Liver (tissue), 9 donors: ENCODE results near the gene KDM2A. TPM values are rescaled to one million over a fixed set of nuclear protein-coding genes. Genes with fewer than 3 reads are reported as not detected.

ENCODE experiments used
- DNase-seq: peaks from one replicate; pipeline ENCODE4 v3.0.0-alpha.2; 2017; ENCODE audit warnings: low spot score
- H3K27ac ChIP-seq, 2 donors: one replicate each; pipeline ENCODE4 v1.7.0; 2013; ENCODE audit warnings: inconsistent platforms in 2 of 2, low read length in 2 of 2, control low read depth in 1 of 2, low read depth in 1 of 2, mild to moderate bottlenecking in 1 of 2
- H3K27me3 ChIP-seq, 4 donors: one replicate each; pipeline versions ENCODE4 v1.6.1 to v1.7.0; 2013; ENCODE audit warnings: low read length in 3 of 4, inconsistent platforms in 1 of 4, mild to moderate bottlenecking in 1 of 4, moderate library complexity in 1 of 4; ENCODE audit not compliant: control insufficient read depth in 4 of 4, insufficient read depth in 4 of 4
- H3K36me3 ChIP-seq, 4 donors: one replicate each; pipeline versions ENCODE4 v1.6.1 to v1.7.0; 2013; ENCODE audit warnings: low read length in 3 of 4, mild to moderate bottlenecking in 3 of 4, low read depth in 1 of 4, moderate library complexity in 1 of 4; ENCODE audit not compliant: control insufficient read depth in 4 of 4, insufficient read depth in 3 of 4
- H3K4me1 ChIP-seq, 4 donors: one replicate each; pipeline versions ENCODE4 v1.6.1 to v1.7.0; 2013; ENCODE audit warnings: low read length in 3 of 4, mild to moderate bottlenecking in 3 of 4, moderate library complexity in 1 of 4; ENCODE audit not compliant: control insufficient read depth in 4 of 4, insufficient read depth in 4 of 4
- H3K4me3 ChIP-seq, 3 donors: one replicate each; pipeline versions ENCODE4 v1.6.1 to v1.7.0; 2013; ENCODE audit warnings: low read length in 3 of 3, control low read depth in 1 of 3, low read depth in 1 of 3, mild to moderate bottlenecking in 1 of 3
- H3K9ac ChIP-seq, 2 donors: one replicate each; pipeline ENCODE4 v1.7.0; 2013; ENCODE audit warnings: low read length in 2 of 2, mild to moderate bottlenecking in 2 of 2, moderate library complexity in 2 of 2, control low read depth in 1 of 2, low read depth in 1 of 2
- H3K9me3 ChIP-seq, 4 donors: one replicate each; pipeline versions ENCODE4 v1.6.1 to v1.7.0; 2013; ENCODE audit warnings: low read length in 3 of 4; ENCODE audit not compliant: control insufficient read depth in 4 of 4
- EGR1 ChIP-seq, 2 donors: IDR thresholded peaks; 2 replicates each; pipeline ENCODE4 v1.6.1; 2016 to 2018; ENCODE audit warnings: antibody characterized with exemption in 2 of 2, low read depth in 2 of 2
- FOXA1 ChIP-seq: IDR thresholded peaks from 2 replicates; pipeline ENCODE4 v1.6.1; 2016; ENCODE audit warnings: antibody characterized with exemption
- FOXA2 ChIP-seq: IDR thresholded peaks from 2 replicates; pipeline ENCODE4 v1.6.1; 2016; ENCODE audit warnings: antibody characterized with exemption
- GABPA ChIP-seq, 2 donors: IDR thresholded peaks in 1 of 2; conservative IDR thresholded peaks in 1 of 2; 2 replicates each; pipeline ENCODE4 v1.6.1; 2016; ENCODE audit warnings: antibody characterized with exemption in 2 of 2, mild to moderate bottlenecking in 1 of 2, moderate library complexity in 1 of 2
- HNF4A ChIP-seq, 2 donors: conservative IDR thresholded peaks; 2 replicates each; pipeline ENCODE4 v1.6.1; 2016; ENCODE audit warnings: antibody characterized with exemption in 2 of 2, mild to moderate bottlenecking in 2 of 2
- HNF4G ChIP-seq: IDR thresholded peaks from 2 replicates; pipeline ENCODE4 v1.6.1; 2016; ENCODE audit warnings: antibody characterized with exemption
- JUND ChIP-seq, 2 donors: IDR thresholded peaks; 2 replicates each; pipeline ENCODE4 v1.6.1; 2016; ENCODE audit warnings: antibody characterized with exemption in 2 of 2
- NR2F2 ChIP-seq: IDR thresholded peaks from 2 replicates; pipeline ENCODE4 v1.6.1; 2016; ENCODE audit warnings: antibody characterized with exemption
- RAD21 ChIP-seq, 2 donors: IDR thresholded peaks; 2 replicates each; pipeline ENCODE4 v1.6.1; 2016; ENCODE audit warnings: antibody characterized with exemption in 2 of 2, mild to moderate bottlenecking in 2 of 2
- RXRA ChIP-seq, 2 donors: IDR thresholded peaks; 2 replicates each; pipeline ENCODE4 v1.6.1; 2017 to 2018; ENCODE audit warnings: antibody characterized with exemption in 2 of 2, mild to moderate bottlenecking in 1 of 2
- SP1 ChIP-seq: IDR thresholded peaks from 2 replicates; pipeline ENCODE4 v1.6.1; 2018; ENCODE audit warnings: antibody characterized with exemption, mild to moderate bottlenecking
- TAF1 ChIP-seq: conservative IDR thresholded peaks from 2 replicates; pipeline ENCODE4 v1.6.1; 2016; ENCODE audit warnings: antibody characterized with exemption, mild to moderate bottlenecking
- YY1 ChIP-seq: IDR thresholded peaks from 2 replicates; pipeline ENCODE4 v1.6.1; 2016; ENCODE audit warnings: antibody characterized with exemption, mild to moderate bottlenecking
- WGBS: extraction: QIAGEN DNeasy Blood & Tissue Kit; methylation state at CpG from one replicate; pipeline ENCODE4 v1.1.7; 2013; 5-methylcytosine and 5-hydroxymethylcytosine counted together
- polyA plus RNA-seq, 2 donors: library from polyadenylated mRNA; stranded (reverse) in 1 of 2; unstranded in 1 of 2; fragments of 200-250 nt in 1 of 2; fragments of >200 nt in 1 of 2; fragmentation: Nextera tagmentation in 1 of 2; extraction: Ambion mirVana in 1 of 2; gene quantifications; one replicate each; pipeline versions ENCODE4 v1.2.1 to v1.2.3, GENCODE V29; 2013 to 2015
- total RNA-seq, 2 donors: library from RNA; depleted of rRNA; stranded (reverse); fragments of >200 nt; gene quantifications; one replicate each; pipeline ENCODE4 v1.2.3, GENCODE V29; 2014
- TF ChIP-seq, protein P1 (sequence below): fragments of 150-350 bp; IDR thresholded peaks from 2 replicates; pipeline ENCODE4 v1.5.1; 2017; ENCODE audit warnings: improper control_type of control experiment, low read depth, low read length; ENCODE audit not compliant: missing input control
- TF ChIP-seq, protein P2 (sequence below): IDR thresholded peaks from 2 replicates; pipeline ENCODE4 v1.6.1; 2016; ENCODE audit warnings: antibody characterized with exemption, mild to moderate bottlenecking
- TF ChIP-seq, protein P3 (sequence below): IDR thresholded peaks from 2 replicates; pipeline ENCODE4 v1.6.1; 2016; ENCODE audit warnings: antibody characterized with exemption
- TF ChIP-seq, protein P4 (sequence below): IDR thresholded peaks from 2 replicates; pipeline ENCODE4 v1.6.1; 2016; ENCODE audit warnings: antibody characterized with exemption
- TF ChIP-seq, protein P5 (sequence below): IDR thresholded peaks from 2 replicates; pipeline ENCODE4 v1.6.1; 2016; ENCODE audit warnings: antibody characterized with exemption
- donor health status: healthy.
- donor health status: healthy.
- donor health status: healthy.
- donor health status: healthy.
- donor health status: healthy.

KDM2A gene
- total and polyA plus RNA-seq, 4 donors = 8.3 to 44.9 (median 22.4) TPM

DNA sequence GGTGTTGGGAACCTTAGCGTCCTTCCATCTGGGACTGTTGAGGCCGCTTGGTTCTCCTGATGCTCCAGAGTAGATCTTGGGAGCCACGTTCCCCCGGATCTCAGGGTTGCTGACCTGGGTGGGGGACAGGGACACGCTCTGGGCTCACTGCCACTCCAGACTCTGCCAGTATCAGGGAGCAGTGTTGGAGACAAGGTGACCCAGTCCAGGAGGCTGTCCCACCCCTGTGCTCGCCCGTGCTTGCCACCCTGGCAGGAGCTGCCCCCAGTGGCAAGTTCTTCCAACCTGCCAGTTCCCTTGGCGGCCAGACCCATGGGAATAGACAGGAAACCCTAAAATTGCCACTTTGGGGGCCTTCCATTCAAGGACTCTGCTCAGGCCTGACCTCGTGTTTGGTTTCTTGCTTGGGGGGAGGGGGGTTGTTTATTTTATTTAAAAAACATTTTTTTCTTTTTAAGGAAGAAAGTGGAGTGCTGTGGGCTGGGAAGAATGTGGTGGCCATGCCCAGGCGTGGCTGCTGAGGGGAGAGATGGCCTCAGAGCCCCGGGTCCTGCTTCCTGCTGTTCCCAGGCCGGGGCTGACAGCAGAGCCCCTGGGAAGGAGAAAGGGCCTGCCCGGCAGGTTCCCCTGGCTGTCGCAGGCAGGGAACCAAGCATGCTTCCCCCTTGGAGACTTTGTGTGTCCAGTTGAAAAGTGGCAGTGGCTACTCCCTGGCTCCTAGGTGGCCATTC is 154.4 kb downstream of the KDM2A start:
- H3K4me1 ChIP-seq = peaks cover 18 to 82% (median 42%) of the 10 kb centered on the region in 4 donors
- H3K4me3 ChIP-seq = no peak overlapping the region
- WGBS = 59% methylated on average over 14 of the region's 14 CpGs
- peaks cover 0 to 2% (median 0%) of the 10 kb centered on the region in 4 donors for H3K36me3 ChIP-seq
- H3K27me3 ChIP-seq = no peaks in the 10 kb centered on the region
- DNase-seq = no peak
- H3K27ac ChIP-seq = peak overlapping the region in 1 of 2 donors; percentile 44
- no peaks in the 10 kb centered on the region for H3K9me3 ChIP-seq
- TF ChIP-seq, protein P1, sequence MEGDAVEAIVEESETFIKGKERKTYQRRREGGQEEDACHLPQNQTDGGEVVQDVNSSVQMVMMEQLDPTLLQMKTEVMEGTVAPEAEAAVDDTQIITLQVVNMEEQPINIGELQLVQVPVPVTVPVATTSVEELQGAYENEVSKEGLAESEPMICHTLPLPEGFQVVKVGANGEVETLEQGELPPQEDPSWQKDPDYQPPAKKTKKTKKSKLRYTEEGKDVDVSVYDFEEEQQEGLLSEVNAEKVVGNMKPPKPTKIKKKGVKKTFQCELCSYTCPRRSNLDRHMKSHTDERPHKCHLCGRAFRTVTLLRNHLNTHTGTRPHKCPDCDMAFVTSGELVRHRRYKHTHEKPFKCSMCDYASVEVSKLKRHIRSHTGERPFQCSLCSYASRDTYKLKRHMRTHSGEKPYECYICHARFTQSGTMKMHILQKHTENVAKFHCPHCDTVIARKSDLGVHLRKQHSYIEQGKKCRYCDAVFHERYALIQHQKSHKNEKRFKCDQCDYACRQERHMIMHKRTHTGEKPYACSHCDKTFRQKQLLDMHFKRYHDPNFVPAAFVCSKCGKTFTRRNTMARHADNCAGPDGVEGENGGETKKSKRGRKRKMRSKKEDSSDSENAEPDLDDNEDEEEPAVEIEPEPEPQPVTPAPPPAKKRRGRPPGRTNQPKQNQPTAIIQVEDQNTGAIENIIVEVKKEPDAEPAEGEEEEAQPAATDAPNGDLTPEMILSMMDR = no peak
- TF ChIP-seq, protein P2, sequence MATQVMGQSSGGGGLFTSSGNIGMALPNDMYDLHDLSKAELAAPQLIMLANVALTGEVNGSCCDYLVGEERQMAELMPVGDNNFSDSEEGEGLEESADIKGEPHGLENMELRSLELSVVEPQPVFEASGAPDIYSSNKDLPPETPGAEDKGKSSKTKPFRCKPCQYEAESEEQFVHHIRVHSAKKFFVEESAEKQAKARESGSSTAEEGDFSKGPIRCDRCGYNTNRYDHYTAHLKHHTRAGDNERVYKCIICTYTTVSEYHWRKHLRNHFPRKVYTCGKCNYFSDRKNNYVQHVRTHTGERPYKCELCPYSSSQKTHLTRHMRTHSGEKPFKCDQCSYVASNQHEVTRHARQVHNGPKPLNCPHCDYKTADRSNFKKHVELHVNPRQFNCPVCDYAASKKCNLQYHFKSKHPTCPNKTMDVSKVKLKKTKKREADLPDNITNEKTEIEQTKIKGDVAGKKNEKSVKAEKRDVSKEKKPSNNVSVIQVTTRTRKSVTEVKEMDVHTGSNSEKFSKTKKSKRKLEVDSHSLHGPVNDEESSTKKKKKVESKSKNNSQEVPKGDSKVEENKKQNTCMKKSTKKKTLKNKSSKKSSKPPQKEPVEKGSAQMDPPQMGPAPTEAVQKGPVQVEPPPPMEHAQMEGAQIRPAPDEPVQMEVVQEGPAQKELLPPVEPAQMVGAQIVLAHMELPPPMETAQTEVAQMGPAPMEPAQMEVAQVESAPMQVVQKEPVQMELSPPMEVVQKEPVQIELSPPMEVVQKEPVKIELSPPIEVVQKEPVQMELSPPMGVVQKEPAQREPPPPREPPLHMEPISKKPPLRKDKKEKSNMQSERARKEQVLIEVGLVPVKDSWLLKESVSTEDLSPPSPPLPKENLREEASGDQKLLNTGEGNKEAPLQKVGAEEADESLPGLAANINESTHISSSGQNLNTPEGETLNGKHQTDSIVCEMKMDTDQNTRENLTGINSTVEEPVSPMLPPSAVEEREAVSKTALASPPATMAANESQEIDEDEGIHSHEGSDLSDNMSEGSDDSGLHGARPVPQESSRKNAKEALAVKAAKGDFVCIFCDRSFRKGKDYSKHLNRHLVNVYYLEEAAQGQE = no peak
- TF ChIP-seq NR2F2 (no peak), RXRA (IDR thresholded peaks at IDR 0.05) (no peak), YY1 (no peak), FOXA1 (no peak), EGR1 (IDR thresholded peaks at IDR 0.05; ENCODE audit: low read depth in 2 of 2) (no peak), TAF1 (no peak), SP1 (no peak), HNF4A (conservative IDR thresholded peaks at IDR 0.05) (no peak), FOXA2 (no peak), RAD21 (IDR thresholded peaks at IDR 0.05) (no peak), HNF4G (no peak), GABPA (IDR thresholded peaks at IDR 0.05 in 1 of 2, conservative IDR thresholded peaks at IDR 0.05 in 1 of 2) (no peak), JUND (IDR thresholded peaks at IDR 0.05) (no peak)
- TF ChIP-seq, protein P3, sequence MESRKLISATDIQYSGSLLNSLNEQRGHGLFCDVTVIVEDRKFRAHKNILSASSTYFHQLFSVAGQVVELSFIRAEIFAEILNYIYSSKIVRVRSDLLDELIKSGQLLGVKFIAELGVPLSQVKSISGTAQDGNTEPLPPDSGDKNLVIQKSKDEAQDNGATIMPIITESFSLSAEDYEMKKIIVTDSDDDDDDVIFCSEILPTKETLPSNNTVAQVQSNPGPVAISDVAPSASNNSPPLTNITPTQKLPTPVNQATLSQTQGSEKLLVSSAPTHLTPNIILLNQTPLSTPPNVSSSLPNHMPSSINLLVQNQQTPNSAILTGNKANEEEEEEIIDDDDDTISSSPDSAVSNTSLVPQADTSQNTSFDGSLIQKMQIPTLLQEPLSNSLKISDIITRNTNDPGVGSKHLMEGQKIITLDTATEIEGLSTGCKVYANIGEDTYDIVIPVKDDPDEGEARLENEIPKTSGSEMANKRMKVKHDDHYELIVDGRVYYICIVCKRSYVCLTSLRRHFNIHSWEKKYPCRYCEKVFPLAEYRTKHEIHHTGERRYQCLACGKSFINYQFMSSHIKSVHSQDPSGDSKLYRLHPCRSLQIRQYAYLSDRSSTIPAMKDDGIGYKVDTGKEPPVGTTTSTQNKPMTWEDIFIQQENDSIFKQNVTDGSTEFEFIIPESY = no peak
- TF ChIP-seq, protein P4, sequence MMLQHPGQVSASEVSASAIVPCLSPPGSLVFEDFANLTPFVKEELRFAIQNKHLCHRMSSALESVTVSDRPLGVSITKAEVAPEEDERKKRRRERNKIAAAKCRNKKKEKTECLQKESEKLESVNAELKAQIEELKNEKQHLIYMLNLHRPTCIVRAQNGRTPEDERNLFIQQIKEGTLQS = no peak
- TF ChIP-seq, protein P5, sequence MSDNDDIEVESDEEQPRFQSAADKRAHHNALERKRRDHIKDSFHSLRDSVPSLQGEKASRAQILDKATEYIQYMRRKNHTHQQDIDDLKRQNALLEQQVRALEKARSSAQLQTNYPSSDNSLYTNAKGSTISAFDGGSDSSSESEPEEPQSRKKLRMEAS = no peak
- no peak overlapping the region for H3K9ac ChIP-seq
